GM12878 (cell line): Measurements from ENCODE around the gene NT5C3A. TPM values are rescaled to one million over a fixed set of nuclear protein-coding genes. Genes with fewer than 3 reads are reported as not detected.

Source experiments
- ATAC-seq: fragments of 200-7000 bp; cut with Tn5 transposase; 3 replicates; pipeline ENCODE4 v1.9.1; 2020; ENCODE audit warnings: mild to moderate bottlenecking, moderate library complexity
- BruUV-seq: library from RNA; stranded (reverse); fragments of 400-500 nt; replicated peaks from 2 replicates; lab custom pipeline; 2021; lab: Mats Ljungman, UMichigan
- CTCF ChIA-PET: fragments of 300-600 bp; sonication (Branson Sonifier 250); formaldehyde crosslinking; extraction: SDS; loops from one replicate; lab custom pipeline; 2021; ENCODE audit warnings: inconsistent platforms; lab: Yijun Ruan, JAX
- POLR2A ChIA-PET: fragments of 350-600 bp; formaldehyde crosslinking; extraction: SDS; loops from one replicate; lab custom pipeline; 2021; ENCODE audit warnings: inconsistent platforms; lab: Charles Lee
- RAD21 ChIA-PET: fragments of 300-600 bp; sonication (Branson Sonifier 250); formaldehyde crosslinking; loops from one replicate; lab custom pipeline; 2023; ENCODE audit warnings: antibody characterized with exemption; ENCODE audit not compliant: unreplicated experiment; lab: Charles Lee
- SMC1A ChIA-PET: fragments of 300-600 bp; sonication (Branson Sonifier 250); formaldehyde crosslinking; loops from one replicate; lab custom pipeline; 2023; ENCODE audit not compliant: unreplicated experiment, uncharacterized antibody; lab: Charles Lee
- DNase-seq: peaks from one replicate; pipeline ENCODE4 v3.0.0-alpha.2; 2011; ENCODE audit warnings: low read depth, low spot score
- FAIRE-seq: peaks from 3 replicates; lab custom pipeline; 2011; peaks lifted over from hg19 to GRCh38; lab: Jason Lieb, UNC
- H2AFZ ChIP-seq: 2 replicates; pipeline ENCODE4 v1.6.0; 2011; ENCODE audit warnings: low read depth, low read length, control low read depth; ENCODE audit not compliant: control insufficient read depth
- H3K27ac ChIP-seq: 2 replicates; pipeline ENCODE4 v1.5.1; 2011; ENCODE audit warnings: control low read depth; ENCODE audit not compliant: control insufficient read depth, insufficient read depth
- H3K27me3 ChIP-seq, 2 experiments: replicated peaks in 1 of 2; 2 replicates each; pipeline versions ENCODE4 v1.6.0 to v1.6.1; 2011; ENCODE audit warnings: low read length in 1 of 2; ENCODE audit not compliant: control insufficient read depth in 2 of 2, insufficient read depth in 2 of 2
- H3K36me3 ChIP-seq, 2 experiments: 2 replicates each; pipeline ENCODE4 v1.5.1; 2011; ENCODE audit warnings: low read length in 1 of 2; ENCODE audit not compliant: control insufficient read depth in 2 of 2, insufficient read depth in 2 of 2
- H3K4me1 ChIP-seq: 2 replicates; pipeline ENCODE4 v1.6.1; 2011; ENCODE audit warnings: mild to moderate bottlenecking, low read length, moderate library complexity, mixed read lengths; ENCODE audit not compliant: control insufficient read depth, insufficient read depth
- H3K4me2 ChIP-seq: 2 replicates; pipeline ENCODE4 v1.6.0; 2011; ENCODE audit warnings: control low read depth; ENCODE audit not compliant: control insufficient read depth, insufficient read depth
- H3K4me3 ChIP-seq: fragments of 200-600 bp; sonication (generic); 2 replicates; pipeline ENCODE4 v1.5.1; 2016
- H3K79me2 ChIP-seq: 2 replicates; pipeline ENCODE4 v1.6.0; 2011; ENCODE audit warnings: low read length; ENCODE audit not compliant: control insufficient read depth, insufficient read depth
- H3K9ac ChIP-seq: 2 replicates; pipeline ENCODE4 v1.8.0; 2011; ENCODE audit warnings: low read length, control low read depth, mixed read lengths; ENCODE audit not compliant: control insufficient read depth, insufficient read depth
- H3K9me3 ChIP-seq: replicated peaks from 3 replicates; pipeline ENCODE4 v1.5.1; 2011; ENCODE audit warnings: mild to moderate bottlenecking, low read length; ENCODE audit not compliant: control insufficient read depth, insufficient read depth
- H4K20me1 ChIP-seq: 2 replicates; pipeline ENCODE4 v1.6.0; 2011; ENCODE audit not compliant: control insufficient read depth, insufficient read depth
- ATF7 ChIP-seq: fragments of 450-650 bp; IDR thresholded peaks from 2 replicates; pipeline ENCODE4 v1.6.1; 2016; ENCODE audit warnings: low read depth, mild to moderate bottlenecking
- CHD2 ChIP-seq: IDR thresholded peaks from 2 replicates; pipeline ENCODE4 v1.6.1; 2011; ENCODE audit warnings: low read depth, low read length, improper control_type of control experiment, borderline replicate concordance
- HCFC1 ChIP-seq: fragments of 150-350 bp; IDR thresholded peaks from 2 replicates; pipeline ENCODE4 v1.6.1; 2014; ENCODE audit warnings: low read length
- HDAC2 ChIP-seq: fragments of 200-600 bp; sonication (generic); IDR thresholded peaks from 2 replicates; pipeline ENCODE4 v1.6.1; 2017
- HDAC6 ChIP-seq: fragments of 200-600 bp; sonication (generic); IDR thresholded peaks from one replicate; pipeline ENCODE4 v1.8.0; 2017; ENCODE audit warnings: antibody characterized with exemption; ENCODE audit not compliant: unreplicated experiment
- MYC ChIP-seq: IDR thresholded peaks from 2 replicates; pipeline ENCODE4 v1.6.1; 2011; ENCODE audit warnings: mild to moderate bottlenecking, low read length, moderate library complexity, inconsistent platforms; ENCODE audit not compliant: insufficient read depth, insufficient replicate concordance, insufficient read length, severe bottlenecking
- NR2F1 ChIP-seq: fragments of 450-650 bp; conservative IDR thresholded peaks from 2 replicates; pipeline ENCODE4 v1.6.1; 2017; ENCODE audit warnings: mild to moderate bottlenecking
- PAX8 ChIP-seq: fragments of 450-650 bp; IDR thresholded peaks from 2 replicates; pipeline ENCODE4 v1.6.1; 2017; ENCODE audit warnings: mild to moderate bottlenecking, moderate library complexity
- POLR2AphosphoS2 ChIP-seq: IDR thresholded peaks from 2 replicates; pipeline ENCODE4 v1.6.1; 2011; ENCODE audit warnings: low read depth, mild to moderate bottlenecking, low read length, improper control_type of control experiment, moderate library complexity
- RBBP5 ChIP-seq: fragments of 200-600 bp; sonication (generic); conservative IDR thresholded peaks from 2 replicates; pipeline ENCODE4 v1.6.1; 2016
- SIN3A ChIP-seq: IDR thresholded peaks from 2 replicates; pipeline ENCODE4 v1.6.1; 2012; ENCODE audit warnings: low read depth, low read length, improper control_type of control experiment
- TAF1 ChIP-seq: IDR thresholded peaks from 2 replicates; pipeline ENCODE4 v1.6.1; 2011; ENCODE audit warnings: mild to moderate bottlenecking, low read depth, low read length, borderline replicate concordance
- TCF12 ChIP-seq: IDR thresholded peaks from 2 replicates; pipeline ENCODE4 v1.6.1; 2011; ENCODE audit warnings: low read depth, mild to moderate bottlenecking, low read length
- ZNF274 ChIP-seq: IDR thresholded peaks from one replicate; pipeline ENCODE4 v1.8.0; 2011; ENCODE audit not compliant: insufficient read length, insufficient read depth
- WGBS: methylation state at CpG from one replicate; pipeline ENCODE4 v1.1.6; 2016; ENCODE audit warnings: low lambda C conversion rate; ENCODE audit not compliant: insufficient replicate concordance, insufficient coverage; ENCODE audit errors: missing lambda C conversion rate; 5-methylcytosine and 5-hydroxymethylcytosine counted together
- in situ Hi-C: fragments of 300-500 bp; cut with MboI; formaldehyde crosslinking; loops from 9 replicates; pipeline ENCODE4 v1.14.3; 2018; ENCODE audit warnings: mixed read lengths
- intact Hi-C: fragments of 100-400 bp; cut with micrococcal nuclease; formaldehyde crosslinking; loops from one replicate; pipeline ENCODE4 v1.14.2; 2022; ENCODE audit not compliant: unreplicated experiment
- polyA plus RNA-seq, 11 experiments: library from polyadenylated mRNA; depleted of rRNA in 4 of 11; unstranded in 6 of 11; stranded (reverse) in 5 of 11; fragments of >200 nt; fragmentation: Nextera tagmentation in 4 of 11; fragmentation: Illumina TruSeq in 1 of 11; extraction: Ambion mirVana in 4 of 11; extraction: Trizol in 1 of 11; gene quantifications; 1 replicate in 1 of 11; 2 replicates in 10 of 11; pipeline versions ENCODE4 v1.2.1 to v1.2.3, GENCODE V29; 2011 to 2016; ENCODE audit warnings: inconsistent platforms in 2 of 11, missing spikeins in 2 of 11, low read depth in 1 of 11
- total RNA-seq, 4 experiments: library from RNA; depleted of rRNA in 3 of 4; stranded (reverse); fragments of >200 nt in 3 of 4; fragmentation: Illumina TruSeq in 1 of 4; extraction: Trizol in 1 of 4; gene quantifications; 2 replicates each; pipeline versions ENCODE4 v1.2.1 to v1.2.3, GENCODE V29; 2013 to 2021

Gene NT5C3A
- total and polyA plus RNA-seq, 10 of the 15 experiments (the other 5 are each of a cell fraction or from before 2014, with no cell fraction given): 53.0 to 111 (median 71.4) TPM

GRCh38 chr7:33061282-33061937 is 1.2 kb downstream of the NT5C3A start:
- SMC1A ChIA-PET: interaction anchor here (1.0 to 3.3 kb wide), 5 partner anchors 8 to 21 kb away, joined by 4 to 31 read pairs (median 7); no protein-coding TSS in a partner anchor
- Histone ChIP-seq H3K4me1 (peaks cover 3% of the 10 kb centered on the region; the same call in 1 of the 2 replicates), H4K20me1 (no peaks in the 10 kb centered on the region), H3K9me3 (peaks cover 2% of the 10 kb centered on the region; the same call in 1 of the 3 replicates), H3K27ac (peak overlapping the region; percentile 89), H3K79me2 (peaks cover 59% of the 10 kb centered on the region), H3K9ac (peak overlapping the region; percentile 68), H3K4me3 (peak overlapping the region; percentile 93), H3K27me3 (no peaks in the 10 kb centered on the region), H3K4me2 (peak overlapping the region; percentile 80), H2AFZ (no peak overlapping the region), H3K36me3 (no peaks in the 10 kb centered on the region)
- POLR2A ChIA-PET: interaction anchor here (0.6 to 5.9 kb wide), 9 partner anchors 8 to 566 kb away, joined by 3 to 30 read pairs (median 6); partner anchors contain the start of genes AVL9 and BBS9
- TSS peak; percentile 45 for BruUV-seq
- DNase-seq (no peak), FAIRE-seq (no peak), ATAC-seq (no peak)
- in situ Hi-C loops: no loop called here
- intact Hi-C loops: loop anchor here (5.0 kb wide), 2 partner anchors 169 to 569 kb away; partner anchors contain the start of genes KBTBD2 and LSM5
- CTCF ChIA-PET: interaction anchor here (0.7 to 5.4 kb wide), 10 partner anchors 9 to 97 kb away, joined by 3 to 31 read pairs (median 4); partner anchors contain the start of gene RP9
- RAD21 ChIA-PET: interaction anchor here (1.0 to 2.8 kb wide), 5 partner anchors 12 to 216 kb away, joined by 3 to 19 read pairs (median 9); partner anchors contain the start of gene RP9
- TF ChIP-seq NR2F1 (no peak), HDAC6 (no peak), CHD2 (no peak), RBBP5 (0 out of 2 replicates have a peak, but pooled peaks have one; percentile 53)
- WGBS: 13% methylated on average over 8 of the region's 8 CpGs

- ATAC-seq (no peak), DNase-seq (no peak), FAIRE-seq (no peak)
- ChIA-PET CTCF (interaction anchor here (0.8 to 5.4 kb wide), 7 partner anchors 10 to 213 kb away, joined by 4 to 31 read pairs (median 5); partner anchors contain the start of gene RP9), RAD21 (interaction anchor here (1.2 kb wide), 1 partner anchor 213 kb away, joined by 4 read pairs; no protein-coding TSS in a partner anchor), POLR2A (interaction anchor here (5.9 kb wide), 1 partner anchor 20 kb away, joined by 30 read pairs; no protein-coding TSS in a partner anchor), SMC1A (interaction anchor here (0.9 kb wide), 1 partner anchor 18 kb away, joined by 3 read pairs; no protein-coding TSS in a partner anchor)
- H3K79me2 ChIP-seq: peaks cover 74% of the 10 kb centered on the region
- no peaks in the 10 kb centered on the region for H3K9me3 ChIP-seq
- intact Hi-C loops (loop anchor here (5.0 kb wide), 2 partner anchors 167 to 567 kb away; partner anchors contain the start of genes KBTBD2 and LSM5), in situ Hi-C loops (loop anchor here (10.0 kb wide), 1 partner anchor 365 kb away; no protein-coding TSS in a partner anchor)
- H3K4me2 ChIP-seq: no peak overlapping the region; the same call in 1 of the 2 replicates
- H3K4me1 ChIP-seq: peaks cover 3% of the 10 kb centered on the region; the same call in 1 of the 2 replicates
- no TSS peak for BruUV-seq
- H3K9ac ChIP-seq: no peak overlapping the region
- no peaks in the 10 kb centered on the region for H4K20me1 ChIP-seq
- H2AFZ ChIP-seq: no peak overlapping the region
- no peak for TF ChIP-seq ATF7
- no peak for TF ChIP-seq SIN3A
- no peak for TF ChIP-seq POLR2AphosphoS2
- TF ChIP-seq PAX8: no peak
- no peak for TF ChIP-seq TCF12
- TF ChIP-seq HDAC2: no peak
- TF ChIP-seq TAF1: no peak
- no peak for TF ChIP-seq ZNF274
- TF ChIP-seq HCFC1: no peak
- no peak for TF ChIP-seq MYC
- H3K36me3 ChIP-seq: no peaks in the 10 kb centered on the region
- peak overlapping the region; percentile 14; the same call in 1 of the 2 replicates for H3K4me3 ChIP-seq
- no peak overlapping the region for H3K27ac ChIP-seq
- 49% methylated on average over 4 of the region's 4 CpGs for WGBS
- no peaks in the 10 kb centered on the region for H3K27me3 ChIP-seq
These were observed 2.9 kb downstream of the NT5C3A start for GRCh38 chr7:33059635-33060034.
